GM21447 (cell line): ENCODE results near the gene LRMDA.
"Not testable (repeated sequence)": the region's sequence is repeated elsewhere in the genome, so short reads cannot be mapped to it uniquely, and the experiment has no call there.

Experiments used
- ATAC-seq: cut with Tn5 transposase; IDR thresholded peaks from one replicate; pipeline ENCODE4 v1.9.1; 2021; ENCODE audit not compliant: unreplicated experiment

LRMDA gene

GRCh38 chr10:75764974-75765788 lies 333.8 kb downstream of the LRMDA start:
- ATAC-seq: no peak

- ATAC-seq: no peak
Observed at GRCh38 chr10:75765789-75766096, 334.3 kb downstream of the LRMDA start.

GRCh38 chr10:75766106-75766505 lies 334.7 kb downstream of the LRMDA start:
- no peak for ATAC-seq

- not testable (repeated sequence) for ATAC-seq
Observed at GRCh38 chr10:75766752-75767151, 335.3 kb downstream of the LRMDA start.

DNA sequence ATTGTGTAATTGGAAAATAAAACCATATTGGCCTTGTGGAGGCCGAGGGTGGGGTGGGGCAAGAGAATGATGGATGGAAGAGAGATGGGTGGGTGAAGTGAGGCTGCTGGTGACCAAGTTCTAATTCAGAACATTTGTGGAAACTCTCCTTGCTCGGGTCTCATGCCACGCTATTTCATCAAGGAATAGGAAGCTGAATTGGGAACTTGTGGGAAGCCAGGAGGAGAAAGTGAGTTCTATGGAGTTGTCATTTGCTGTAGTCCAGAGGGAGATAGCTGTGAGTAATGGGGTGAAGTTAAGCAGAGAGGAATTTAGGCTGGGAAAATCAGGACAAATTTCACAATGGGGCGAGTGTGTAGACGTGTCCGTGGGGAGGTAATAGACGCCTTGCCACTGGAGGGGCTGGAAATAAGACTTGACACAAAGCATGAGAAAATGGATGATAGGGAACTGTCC lies 339.2 kb downstream of the LRMDA start:
- ATAC-seq: no peak

DNA sequence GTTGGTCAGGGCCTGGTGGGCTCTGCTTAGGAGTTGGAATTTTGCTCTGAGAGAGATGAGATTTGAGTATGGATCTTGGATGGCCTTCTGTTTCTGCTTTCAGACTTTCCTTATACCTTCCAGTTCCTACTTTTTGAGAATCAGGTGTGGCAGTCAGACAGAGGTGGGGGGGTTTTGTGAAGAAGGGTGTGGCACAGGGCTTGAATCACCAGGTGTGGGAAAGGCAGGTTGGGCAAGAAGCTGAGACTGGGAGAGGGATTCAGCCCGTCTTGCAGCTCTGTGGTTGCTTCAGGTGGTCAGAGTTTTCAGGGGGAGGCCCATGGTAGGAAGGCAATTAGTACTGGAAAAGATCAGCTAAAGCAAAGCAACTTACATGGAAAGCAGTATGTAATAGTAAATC lies 340.2 kb downstream of the LRMDA start:
- ATAC-seq: no peak

DNA sequence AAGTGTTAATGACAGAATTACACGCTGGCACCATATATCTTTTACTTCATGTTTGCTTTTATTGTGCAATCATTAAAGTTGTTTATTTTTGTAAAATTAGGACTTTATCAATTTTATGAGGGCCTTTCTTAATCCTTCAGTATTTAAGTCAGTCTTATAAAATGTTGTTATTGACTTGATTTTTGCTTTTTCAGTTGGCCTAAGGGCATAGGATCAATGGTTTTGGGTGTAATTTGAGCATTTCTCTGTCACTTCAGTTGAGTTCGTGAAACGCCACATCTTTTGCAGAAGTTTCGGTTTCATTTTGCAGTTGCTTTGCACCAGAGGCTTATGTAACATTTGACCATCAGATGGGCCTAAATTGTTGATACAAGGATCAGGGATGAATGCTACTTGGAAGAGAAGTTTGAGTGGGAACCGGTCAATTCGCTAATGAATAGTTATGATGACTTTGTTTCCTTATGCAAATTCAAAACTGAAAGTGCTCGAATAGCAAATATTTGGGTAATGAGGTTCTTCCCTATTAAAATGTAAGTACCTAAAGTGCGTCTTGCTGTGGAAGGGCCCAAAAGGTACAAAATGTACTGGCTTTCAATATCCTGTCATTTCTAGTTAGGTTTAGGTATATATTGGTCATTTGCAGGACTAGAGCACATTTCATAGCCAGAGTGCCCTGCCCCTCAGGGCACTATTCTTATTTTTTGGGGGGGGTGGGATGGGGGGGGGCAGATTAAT lies 340.9 kb downstream of the LRMDA start:
- peak; percentile 60 for ATAC-seq

GRCh38 chr10:75773231-75773780 lies 341.9 kb downstream of the LRMDA start:
- no peak for ATAC-seq

DNA sequence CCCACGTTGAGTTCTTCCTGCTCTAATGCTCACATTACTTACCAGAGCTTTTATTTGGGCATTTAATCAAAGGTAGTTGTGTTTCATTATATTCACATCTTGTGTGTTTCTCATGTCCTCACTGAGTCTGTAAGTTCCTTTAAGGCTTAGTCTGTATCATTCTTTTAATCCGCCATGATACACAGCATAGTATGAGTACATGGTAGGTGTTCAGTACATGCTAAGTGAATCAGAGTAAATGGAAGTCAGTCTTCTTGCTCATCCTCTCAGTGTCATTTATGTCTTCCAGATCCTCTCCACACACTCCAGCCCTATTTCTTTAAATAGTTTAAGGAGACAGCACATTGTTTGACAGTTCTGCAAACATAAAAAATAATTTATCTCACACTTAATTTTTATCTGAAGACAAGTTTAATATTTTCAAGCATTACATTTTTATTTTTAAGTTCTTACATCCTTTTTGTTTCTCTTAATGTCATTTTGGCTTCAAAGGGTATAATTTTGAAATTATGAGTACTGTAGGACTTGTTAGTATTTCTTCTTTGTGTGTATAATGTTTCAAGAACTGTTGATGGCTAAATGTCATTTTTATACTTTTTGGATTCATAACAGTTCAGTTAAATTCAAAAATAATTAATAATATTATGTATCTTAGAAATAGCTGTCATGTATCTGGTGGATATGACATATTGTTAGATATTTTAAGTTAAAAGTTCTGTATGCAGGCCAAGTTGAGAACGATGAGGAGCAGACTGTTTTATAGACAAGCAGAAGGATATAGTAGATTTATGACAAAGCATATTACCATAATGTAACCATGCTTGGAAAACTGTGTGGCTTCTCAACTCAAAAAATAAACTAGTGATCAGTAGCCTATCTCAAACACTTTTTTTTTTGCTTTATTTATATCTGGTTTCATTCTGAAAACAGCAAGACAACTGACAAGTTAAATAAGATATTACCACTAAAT lies 342.7 kb downstream of the LRMDA start:
- ATAC-seq: no peak

DNA sequence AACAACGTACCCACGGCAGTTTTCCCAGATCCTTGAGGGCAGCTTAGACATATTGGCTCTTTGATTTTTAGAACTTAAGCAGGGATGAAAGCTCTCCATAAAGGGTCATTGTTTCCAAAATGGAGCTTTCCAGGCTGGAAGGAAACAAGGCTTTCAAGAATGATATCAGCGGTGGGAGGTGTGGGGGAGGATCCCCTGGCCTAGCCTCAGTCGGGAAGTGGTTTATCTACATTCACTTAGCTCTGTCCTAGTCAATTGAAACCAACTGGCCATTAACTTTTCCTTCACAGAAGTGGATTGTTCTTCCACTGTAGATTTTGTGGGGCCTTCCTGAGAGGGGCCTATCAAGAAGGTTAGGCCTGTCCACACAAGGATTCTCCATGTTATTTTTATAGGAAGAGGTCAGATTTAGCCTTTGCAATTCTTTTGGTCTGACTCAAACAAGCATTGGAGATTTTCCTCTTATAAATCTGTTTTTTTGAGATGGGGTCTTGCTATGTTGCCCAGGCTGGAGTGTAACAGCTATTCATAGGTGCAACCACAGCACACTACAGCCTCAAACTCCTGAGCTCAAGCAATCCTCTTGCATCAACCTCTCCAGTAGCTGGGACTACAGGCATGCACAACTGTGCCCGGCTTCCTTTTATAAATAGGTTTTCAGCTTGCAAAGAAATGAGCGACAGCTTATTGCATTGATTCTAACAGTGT lies 343.5 kb downstream of the LRMDA start:
- ATAC-seq: no peak

DNA sequence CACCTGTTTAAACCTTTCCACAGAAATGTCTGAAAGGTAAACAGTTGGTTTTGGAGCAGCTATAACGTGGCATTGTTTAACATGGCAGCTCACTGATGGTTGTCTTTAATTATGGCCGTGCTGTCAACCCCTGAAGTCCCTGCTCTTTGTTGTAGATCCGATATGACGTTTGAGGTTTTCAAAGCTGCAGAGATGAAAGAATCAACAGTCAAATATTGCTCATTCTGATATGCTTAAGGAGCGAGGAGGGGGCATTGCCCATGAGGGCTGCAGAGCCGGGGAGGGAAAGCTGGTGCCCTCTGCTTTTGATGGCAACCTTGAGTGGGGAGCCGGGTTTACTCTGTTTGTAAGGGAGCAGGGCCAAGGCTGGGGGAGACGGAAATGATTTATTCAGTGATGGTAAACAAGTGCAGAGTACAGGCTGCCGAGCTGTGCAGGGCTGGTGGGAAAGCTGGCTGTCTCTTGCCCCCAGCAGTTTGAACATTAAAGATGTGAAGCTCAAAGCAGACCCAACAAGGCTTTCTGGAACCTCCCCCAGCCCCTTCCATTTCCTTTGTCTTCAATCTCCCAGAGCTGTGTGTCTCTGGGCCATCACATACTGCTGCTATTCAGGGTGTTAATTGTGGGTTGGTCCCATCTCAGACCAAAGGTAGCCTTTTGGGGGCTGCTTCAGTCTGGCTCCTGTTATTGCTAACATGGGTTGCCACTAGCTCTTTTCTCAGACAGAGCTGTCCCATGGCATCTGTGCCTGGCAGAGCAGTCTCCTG lies 345.5 kb downstream of the LRMDA start:
- ATAC-seq: no peak

DNA sequence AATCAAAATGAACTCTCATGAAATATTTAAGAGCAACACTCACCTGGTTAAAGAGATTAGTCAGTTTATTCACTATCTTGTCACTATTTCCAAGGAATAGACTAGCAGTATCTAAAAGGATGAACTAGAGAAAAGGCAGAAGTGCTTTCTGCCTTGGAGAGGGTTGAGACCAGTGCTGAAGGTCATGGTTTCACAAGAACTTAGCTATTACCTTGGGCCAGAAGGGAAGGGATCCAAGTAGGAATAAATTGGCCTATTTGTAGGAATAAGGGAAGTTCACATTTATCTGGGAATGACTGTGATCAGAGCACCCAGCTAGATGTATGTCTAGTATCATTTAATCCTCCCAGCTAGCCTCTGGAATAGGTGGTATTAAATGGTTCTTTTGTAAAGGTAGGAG lies 347.2 kb downstream of the LRMDA start:
- no peak for ATAC-seq

- ATAC-seq: no peak
Observed at GRCh38 chr10:75779276-75779675, 347.9 kb downstream of the LRMDA start.

GRCh38 chr10:75782463-75783248 lies 351.2 kb downstream of the LRMDA start:
- no peak for ATAC-seq

DNA sequence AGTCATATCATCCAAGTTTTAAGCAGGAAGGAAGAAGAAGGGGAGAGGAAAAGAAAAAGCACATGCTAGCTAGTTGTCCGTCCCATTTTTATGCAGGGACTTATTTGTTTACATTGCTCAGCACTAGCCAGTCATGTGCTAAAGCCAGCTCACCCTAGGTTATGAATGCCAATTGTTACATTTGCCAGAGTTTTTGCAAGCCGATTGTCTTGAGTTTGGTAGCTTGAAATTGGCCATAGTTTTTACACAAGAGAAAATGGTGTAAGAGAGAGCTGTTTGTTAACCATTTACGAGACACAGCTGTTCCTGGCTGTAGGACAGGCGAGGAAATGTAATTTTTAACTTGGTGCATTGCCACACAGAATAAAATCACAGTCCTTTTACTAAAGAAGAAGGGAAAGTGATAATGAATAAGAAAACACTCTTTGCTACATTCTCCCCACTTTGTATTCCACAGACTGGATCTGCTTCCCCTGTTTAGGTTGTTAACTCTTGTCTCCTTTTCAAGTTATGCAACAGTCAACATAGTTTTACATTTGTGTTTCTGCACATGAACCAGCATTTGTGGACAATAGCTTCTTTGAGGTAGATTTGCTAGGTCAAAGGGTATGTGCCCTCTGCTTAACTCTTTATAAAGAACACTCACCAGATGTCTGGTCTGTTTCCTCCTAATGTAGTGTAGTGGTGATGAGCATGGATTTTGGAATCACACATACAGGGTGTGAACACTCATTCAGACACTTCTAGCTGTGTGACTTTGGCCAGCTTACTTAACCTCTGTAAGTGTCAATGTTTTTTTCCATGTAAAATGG lies 357.2 kb downstream of the LRMDA start:
- no peak for ATAC-seq

- ATAC-seq: no peak
Observed at GRCh38 chr10:75793848-75794247, 362.4 kb downstream of the LRMDA start.

- no peak for ATAC-seq
Observed at GRCh38 chr10:75801121-75801520, 369.7 kb downstream of the LRMDA start.

GRCh38 chr10:75801661-75802060 lies 370.2 kb downstream of the LRMDA start:
- ATAC-seq: no peak
